Neural cell (in vitro differentiated cells): ENCODE results near the gene SCGN. TPM values are rescaled to one million over a fixed set of nuclear protein-coding genes. Genes with fewer than 3 reads are reported as not detected.

ENCODE experiments used
- H2AFZ ChIP-seq: fragments of 200-600, 300-800 bp; sonication (generic), shearing (Covaris generic); 2 replicates; pipeline ENCODE4 v1.6.0; 2014; ENCODE audit warnings: low read depth, mild to moderate bottlenecking, antibody characterized with exemption, low read length, moderate library complexity
- H3F3A ChIP-seq: fragments of 200-600 bp; shearing (Covaris generic); 2 replicates; pipeline ENCODE4 v1.6.1; 2016; ENCODE audit warnings: mild to moderate bottlenecking, moderate library complexity, mixed read lengths, antibody characterized with exemption, low read length; ENCODE audit not compliant: insufficient read depth, poor library complexity, severe bottlenecking
- H3K27ac ChIP-seq: fragments of 200-600, 300-800 bp; sonication (generic), shearing (Covaris generic); 2 replicates; pipeline ENCODE4 v1.5.1; 2014; ENCODE audit warnings: mild to moderate bottlenecking, low read length, moderate library complexity
- H3K27me3 ChIP-seq: fragments of 300-800, 200-600 bp; sonication (generic), shearing (Covaris generic); 2 replicates; pipeline ENCODE4 v1.6.0; 2014; ENCODE audit warnings: mild to moderate bottlenecking, low read depth, low read length, moderate library complexity; ENCODE audit not compliant: insufficient read depth
- H3K36me3 ChIP-seq: fragments of 300-800, 200-600 bp; sonication (generic), shearing (Covaris generic); 2 replicates; pipeline ENCODE4 v1.5.1; 2014; ENCODE audit warnings: mild to moderate bottlenecking, antibody characterized with exemption, low read length, moderate library complexity; ENCODE audit not compliant: insufficient read depth
- H3K4me2 ChIP-seq: fragments of 300-800, 200-600 bp; sonication (generic), shearing (Covaris generic); 2 replicates; pipeline ENCODE4 v1.6.0; 2014; ENCODE audit warnings: mild to moderate bottlenecking, low read length
- H3K4me3 ChIP-seq: fragments of 300-800, 200-600 bp; sonication (generic), shearing (Covaris generic); 2 replicates; pipeline ENCODE4 v1.5.1; 2014; ENCODE audit warnings: mild to moderate bottlenecking, low read length, moderate library complexity
- H3K79me2 ChIP-seq: fragments of 200-600 bp; shearing (Covaris generic); replicated peaks from 2 replicates; pipeline ENCODE4 v1.6.0; 2014; ENCODE audit warnings: mild to moderate bottlenecking, low read length, moderate library complexity; ENCODE audit not compliant: insufficient read depth
- H3K9ac ChIP-seq: fragments of 300-800, 200-600 bp; sonication (generic), shearing (Covaris generic); 2 replicates; pipeline ENCODE4 v1.6.1; 2016; ENCODE audit warnings: mild to moderate bottlenecking, low read length, mixed read lengths
- H3K9me2 ChIP-seq: fragments of 200-600 bp; shearing (Covaris generic); 2 replicates; pipeline ENCODE4 v1.6.1; 2016; ENCODE audit warnings: mild to moderate bottlenecking, low read length, mixed read lengths; ENCODE audit not compliant: insufficient read depth
- H3K9me3 ChIP-seq: fragments of 200-600, 300-800 bp; sonication (generic), shearing (Covaris generic); 2 replicates; pipeline ENCODE4 v1.6.1; 2016; ENCODE audit warnings: mild to moderate bottlenecking, mixed run types, low read length, moderate library complexity, mixed read lengths
- H4K20me1 ChIP-seq: fragments of 200-600 bp; shearing (Covaris generic); 2 replicates; pipeline ENCODE4 v1.6.1; 2016; ENCODE audit warnings: mild to moderate bottlenecking, mixed run types; ENCODE audit not compliant: insufficient read depth
- EP300 ChIP-seq: fragments of 450-650 bp; conservative IDR thresholded peaks from 2 replicates; pipeline ENCODE4 v1.6.1; 2014; ENCODE audit warnings: antibody characterized with exemption, mild to moderate bottlenecking, moderate library complexity; ENCODE audit not compliant: poor library complexity, severe bottlenecking
- EZH2 ChIP-seq: fragments of 200-600, 300-800 bp; shearing (Covaris generic), sonication (generic); IDR thresholded peaks from 2 replicates; pipeline ENCODE4 v1.6.1; 2014; ENCODE audit warnings: antibody characterized with exemption, low read length, borderline replicate concordance, mild to moderate bottlenecking; ENCODE audit not compliant: insufficient read depth, poor library complexity, severe bottlenecking
- MXI1 ChIP-seq: fragments of 450-650 bp; conservative IDR thresholded peaks from 2 replicates; pipeline ENCODE4 v1.6.1; 2014; ENCODE audit warnings: antibody characterized with exemption, mild to moderate bottlenecking; ENCODE audit not compliant: poor library complexity, severe bottlenecking
- POLR2AphosphoS5 ChIP-seq: IDR thresholded peaks from 2 replicates; pipeline ENCODE4 v1.6.1; 2012
- RAD21 ChIP-seq: fragments of 450-650 bp; conservative IDR thresholded peaks from 2 replicates; pipeline ENCODE4 v1.6.1; 2014; ENCODE audit warnings: antibody characterized with exemption, mild to moderate bottlenecking, moderate library complexity
- SMC3 ChIP-seq: fragments of 450-650 bp; conservative IDR thresholded peaks from 2 replicates; pipeline ENCODE4 v1.6.1; 2014; ENCODE audit warnings: antibody characterized with exemption, mild to moderate bottlenecking, moderate library complexity; ENCODE audit not compliant: poor library complexity
- TAF1 ChIP-seq: IDR thresholded peaks from 2 replicates; pipeline ENCODE4 v1.6.1; 2012; ENCODE audit warnings: low read depth
- polyA plus RNA-seq: library from polyadenylated mRNA; depleted of rRNA; stranded (reverse); fragments of >200 nt; gene quantifications from 2 replicates; pipeline ENCODE4 v1.2.3, GENCODE V29; 2014
- TF ChIP-seq, protein P1 (sequence below): fragments of 450-650 bp; IDR thresholded peaks from 2 replicates; pipeline ENCODE4 v1.5.1; 2014; ENCODE audit warnings: antibody characterized with exemption, mild to moderate bottlenecking, moderate library complexity; ENCODE audit not compliant: poor library complexity, severe bottlenecking
- TF ChIP-seq, protein P2 (sequence below): IDR thresholded peaks from 2 replicates; pipeline ENCODE4 v1.6.1; 2012; ENCODE audit warnings: borderline replicate concordance

The SCGN gene
- polyA plus RNA-seq, 1 donor from 2014 or later, result 254 TPM

DNA sequence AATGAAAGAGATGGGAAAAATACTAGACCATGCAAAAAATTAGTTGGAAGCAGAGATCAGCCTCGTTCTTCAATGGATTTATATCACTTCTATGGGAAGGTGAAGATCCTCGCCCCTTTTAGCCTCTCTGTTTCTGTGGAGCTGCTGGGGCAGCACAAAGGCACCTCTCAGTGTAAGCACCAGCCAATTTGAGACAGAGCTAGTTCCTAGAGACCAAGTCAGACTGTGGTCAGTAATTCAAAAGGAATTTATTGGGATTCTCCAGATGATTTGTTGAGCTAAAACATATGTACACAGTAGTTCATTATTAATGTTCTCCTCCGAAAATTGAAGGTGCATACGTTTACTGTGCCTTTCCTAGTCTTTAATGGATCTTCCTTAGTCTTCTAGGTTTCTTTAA is 42.4 kb downstream of the SCGN start:
- Histone ChIP-seq H2AFZ (no peak overlapping the region), H3K36me3 (no peaks in the 10 kb centered on the region), H3K27me3 (no peaks in the 10 kb centered on the region)

DNA sequence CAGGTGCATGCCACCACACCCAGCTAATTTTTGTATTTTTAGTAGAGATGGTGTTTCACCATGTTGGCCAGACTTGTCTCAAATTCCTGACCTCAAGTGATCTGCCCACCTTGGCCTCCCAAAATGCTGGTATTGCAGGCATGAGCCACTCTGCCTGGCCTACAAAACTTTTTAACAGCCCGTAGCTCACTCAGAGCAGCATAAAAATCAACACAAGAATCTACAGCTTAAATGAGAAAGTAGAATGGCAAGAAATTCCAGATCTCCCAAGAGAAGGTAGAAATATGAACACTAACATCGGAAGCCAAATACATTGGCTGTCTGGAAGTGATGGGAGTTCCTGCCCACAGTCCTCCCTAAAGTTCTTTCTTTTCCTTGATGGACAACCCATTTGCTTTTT is 43.7 kb downstream of the SCGN start:
- H3K27ac ChIP-seq, result no peak overlapping the region
- H3F3A ChIP-seq, result no peaks in the 10 kb centered on the region
- no peaks in the 10 kb centered on the region for H3K36me3 ChIP-seq
- no peak overlapping the region for H3K9ac ChIP-seq
- no peak overlapping the region for H2AFZ ChIP-seq
- no peak overlapping the region for H3K4me2 ChIP-seq
- H3K79me2 ChIP-seq, result no peaks in the 10 kb centered on the region
- no peaks in the 10 kb centered on the region for H3K9me2 ChIP-seq
- H3K9me3 ChIP-seq, result no peaks in the 10 kb centered on the region
- TF ChIP-seq POLR2AphosphoS5, result no peak
- TF ChIP-seq EZH2, result no peak
- no peak for TF ChIP-seq TAF1
- no peak for TF ChIP-seq RAD21
- TF ChIP-seq SMC3, result no peak
- TF ChIP-seq, protein P1, sequence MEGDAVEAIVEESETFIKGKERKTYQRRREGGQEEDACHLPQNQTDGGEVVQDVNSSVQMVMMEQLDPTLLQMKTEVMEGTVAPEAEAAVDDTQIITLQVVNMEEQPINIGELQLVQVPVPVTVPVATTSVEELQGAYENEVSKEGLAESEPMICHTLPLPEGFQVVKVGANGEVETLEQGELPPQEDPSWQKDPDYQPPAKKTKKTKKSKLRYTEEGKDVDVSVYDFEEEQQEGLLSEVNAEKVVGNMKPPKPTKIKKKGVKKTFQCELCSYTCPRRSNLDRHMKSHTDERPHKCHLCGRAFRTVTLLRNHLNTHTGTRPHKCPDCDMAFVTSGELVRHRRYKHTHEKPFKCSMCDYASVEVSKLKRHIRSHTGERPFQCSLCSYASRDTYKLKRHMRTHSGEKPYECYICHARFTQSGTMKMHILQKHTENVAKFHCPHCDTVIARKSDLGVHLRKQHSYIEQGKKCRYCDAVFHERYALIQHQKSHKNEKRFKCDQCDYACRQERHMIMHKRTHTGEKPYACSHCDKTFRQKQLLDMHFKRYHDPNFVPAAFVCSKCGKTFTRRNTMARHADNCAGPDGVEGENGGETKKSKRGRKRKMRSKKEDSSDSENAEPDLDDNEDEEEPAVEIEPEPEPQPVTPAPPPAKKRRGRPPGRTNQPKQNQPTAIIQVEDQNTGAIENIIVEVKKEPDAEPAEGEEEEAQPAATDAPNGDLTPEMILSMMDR, result no peak
- no peak for TF ChIP-seq MXI1
- TF ChIP-seq, protein P2, sequence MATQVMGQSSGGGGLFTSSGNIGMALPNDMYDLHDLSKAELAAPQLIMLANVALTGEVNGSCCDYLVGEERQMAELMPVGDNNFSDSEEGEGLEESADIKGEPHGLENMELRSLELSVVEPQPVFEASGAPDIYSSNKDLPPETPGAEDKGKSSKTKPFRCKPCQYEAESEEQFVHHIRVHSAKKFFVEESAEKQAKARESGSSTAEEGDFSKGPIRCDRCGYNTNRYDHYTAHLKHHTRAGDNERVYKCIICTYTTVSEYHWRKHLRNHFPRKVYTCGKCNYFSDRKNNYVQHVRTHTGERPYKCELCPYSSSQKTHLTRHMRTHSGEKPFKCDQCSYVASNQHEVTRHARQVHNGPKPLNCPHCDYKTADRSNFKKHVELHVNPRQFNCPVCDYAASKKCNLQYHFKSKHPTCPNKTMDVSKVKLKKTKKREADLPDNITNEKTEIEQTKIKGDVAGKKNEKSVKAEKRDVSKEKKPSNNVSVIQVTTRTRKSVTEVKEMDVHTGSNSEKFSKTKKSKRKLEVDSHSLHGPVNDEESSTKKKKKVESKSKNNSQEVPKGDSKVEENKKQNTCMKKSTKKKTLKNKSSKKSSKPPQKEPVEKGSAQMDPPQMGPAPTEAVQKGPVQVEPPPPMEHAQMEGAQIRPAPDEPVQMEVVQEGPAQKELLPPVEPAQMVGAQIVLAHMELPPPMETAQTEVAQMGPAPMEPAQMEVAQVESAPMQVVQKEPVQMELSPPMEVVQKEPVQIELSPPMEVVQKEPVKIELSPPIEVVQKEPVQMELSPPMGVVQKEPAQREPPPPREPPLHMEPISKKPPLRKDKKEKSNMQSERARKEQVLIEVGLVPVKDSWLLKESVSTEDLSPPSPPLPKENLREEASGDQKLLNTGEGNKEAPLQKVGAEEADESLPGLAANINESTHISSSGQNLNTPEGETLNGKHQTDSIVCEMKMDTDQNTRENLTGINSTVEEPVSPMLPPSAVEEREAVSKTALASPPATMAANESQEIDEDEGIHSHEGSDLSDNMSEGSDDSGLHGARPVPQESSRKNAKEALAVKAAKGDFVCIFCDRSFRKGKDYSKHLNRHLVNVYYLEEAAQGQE, result no peak
- TF ChIP-seq EP300, result no peak
- H3K4me3 ChIP-seq, result no peak overlapping the region
- no peaks in the 10 kb centered on the region for H4K20me1 ChIP-seq
- H3K27me3 ChIP-seq, result no peaks in the 10 kb centered on the region

More for the DNA sequence above, 42.4 kb downstream of the SCGN start:
- Histone ChIP-seq H3K9me2 (no peaks in the 10 kb centered on the region), H4K20me1 (no peaks in the 10 kb centered on the region), H3K9ac (no peak overlapping the region), H3K27ac (no peak overlapping the region), H3K79me2 (no peaks in the 10 kb centered on the region), H3K4me3 (no peak overlapping the region), H3K4me2 (no peak overlapping the region), H3K9me3 (no peaks in the 10 kb centered on the region), H3F3A (no peaks in the 10 kb centered on the region)
- TF ChIP-seq EP300 (no peak), RAD21 (no peak), POLR2AphosphoS5 (no peak), SMC3 (no peak), MXI1 (no peak), TAF1 (no peak)
- TF ChIP-seq, protein P2, result no peak
- TF ChIP-seq, protein P1, result no peak
